Measurements from ENCODE around the gene NINJ2.

DNA sequence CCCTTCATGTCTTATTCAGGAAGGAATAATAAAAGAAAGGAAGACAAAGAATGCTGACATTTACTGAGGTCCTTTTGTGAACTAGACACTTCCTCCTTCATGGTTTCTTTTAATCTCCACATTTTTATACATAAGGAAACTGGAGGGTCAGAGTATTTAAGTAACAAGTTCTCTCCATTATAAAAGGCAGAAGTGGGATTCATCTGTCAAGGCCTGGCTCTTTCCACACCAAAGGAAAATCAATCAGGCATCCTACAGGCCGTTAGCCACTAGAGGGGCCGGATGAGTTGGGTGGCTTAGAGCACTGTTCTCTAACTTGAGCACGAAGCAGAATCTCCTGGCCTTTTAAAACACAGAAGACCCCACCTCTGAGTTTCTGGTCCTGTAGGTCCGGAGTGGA, 36.8 kb upstream of the NINJ2 start:
- TF ChIP-seq CTCF (IDR thresholded peaks at IDR 0.05; ENCODE audit: borderline replicate concordance, extremely low read depth, low read length, poor library complexity, severe bottlenecking), result no peak
- no peak for TF ChIP-seq EZH2 (IDR thresholded peaks at IDR 0.05; ENCODE audit: borderline replicate concordance, low read depth, low read length, severe bottlenecking)

Measured in DND-41 (cell line).